Activated CD8-positive, alpha-beta memory T cell treated with anti-CD3 and anti-CD28 coated beads, Interleukin-2, amount 50 U/mL, for 48 hours (primary cell): Measurements from ENCODE around the gene PTPN21.

Experiments
- DNase-seq: peaks from one replicate; pipeline ENCODE4 v3.0.0-alpha.2; 2020

The PTPN21 gene

GRCh38 chr14:88503754-88504406 lies 50.9 kb downstream of the PTPN21 start:
- no peak for DNase-seq

- no peak for DNase-seq
Measured at GRCh38 chr14:88502740-88503139, 52.1 kb downstream of the PTPN21 start.

GRCh38 chr14:88500611-88501010 lies 54.2 kb downstream of the PTPN21 start:
- DNase-seq = no peak

GRCh38 chr14:88499225-88499624 lies 55.6 kb downstream of the PTPN21 start:
- no peak for DNase-seq

GRCh38 chr14:88496414-88496813 lies 58.4 kb downstream of the PTPN21 start:
- DNase-seq = no peak

- DNase-seq = no peak
Measured at GRCh38 chr14:88493392-88494185, 61.2 kb downstream of the PTPN21 start.

GRCh38 chr14:88492272-88493089 lies 62.3 kb downstream of the PTPN21 start:
- DNase-seq = peak; percentile 79

GRCh38 chr14:88490168-88490567 lies 64.6 kb downstream of the PTPN21 start:
- DNase-seq = no peak

- DNase-seq = no peak
Measured at GRCh38 chr14:88488897-88489296, 65.9 kb downstream of the PTPN21 start.

GRCh38 chr14:88488081-88488480 lies 66.7 kb downstream of the PTPN21 start:
- DNase-seq = no peak

- no peak for DNase-seq
Measured at GRCh38 chr14:88482524-88482923, 72.3 kb downstream of the PTPN21 start.

- DNase-seq = no peak
Measured at GRCh38 chr14:88481794-88482193, 73.0 kb downstream of the PTPN21 start.

- no peak for DNase-seq
Measured at GRCh38 chr14:88481059-88481458, 73.7 kb downstream of the PTPN21 start.

GRCh38 chr14:88479574-88479987 lies 75.2 kb downstream of the PTPN21 start:
- no peak for DNase-seq

GRCh38 chr14:88478931-88479330 lies 75.9 kb downstream of the PTPN21 start:
- no peak for DNase-seq

GRCh38 chr14:88477513-88478250 lies 77.1 kb downstream of the PTPN21 start:
- no peak for DNase-seq

GRCh38 chr14:88476825-88477224 lies 78.0 kb downstream of the PTPN21 start:
- no peak for DNase-seq

- DNase-seq = no peak
Measured at GRCh38 chr14:88476214-88476774, 78.5 kb downstream of the PTPN21 start.

- no peak for DNase-seq
Measured at GRCh38 chr14:88473791-88474190, 81.0 kb downstream of the PTPN21 start.

- DNase-seq = no peak
Measured at GRCh38 chr14:88470542-88471440, 84.0 kb downstream of the PTPN21 start.

- DNase-seq = no peak
Measured at GRCh38 chr14:88468406-88468805, 86.4 kb downstream of the PTPN21 start.
